Fibroblast of pulmonary artery (primary cell): ENCODE results near the gene ZNF485.
"Not testable (repeated sequence)": the region's sequence is repeated elsewhere in the genome, so short reads cannot be mapped to it uniquely, and the experiment has no call there.

Experiments used
- DNase-seq: peaks from one replicate; pipeline ENCODE4 v3.0.0-alpha.2; 2010; ENCODE audit warnings: low read depth
- H3K4me3 ChIP-seq: replicated peaks from 2 replicates; pipeline ENCODE4 v1.5.1; 2011; ENCODE audit warnings: low read depth, mild to moderate bottlenecking, control low read depth, low read length, moderate library complexity
- TF ChIP-seq, protein P1 (sequence below): IDR thresholded peaks from 2 replicates; pipeline ENCODE4 v1.5.1; 2011; ENCODE audit warnings: mild to moderate bottlenecking, control low read depth, low read length, inconsistent platforms; ENCODE audit errors: missing control alignments

ZNF485 gene

DNA sequence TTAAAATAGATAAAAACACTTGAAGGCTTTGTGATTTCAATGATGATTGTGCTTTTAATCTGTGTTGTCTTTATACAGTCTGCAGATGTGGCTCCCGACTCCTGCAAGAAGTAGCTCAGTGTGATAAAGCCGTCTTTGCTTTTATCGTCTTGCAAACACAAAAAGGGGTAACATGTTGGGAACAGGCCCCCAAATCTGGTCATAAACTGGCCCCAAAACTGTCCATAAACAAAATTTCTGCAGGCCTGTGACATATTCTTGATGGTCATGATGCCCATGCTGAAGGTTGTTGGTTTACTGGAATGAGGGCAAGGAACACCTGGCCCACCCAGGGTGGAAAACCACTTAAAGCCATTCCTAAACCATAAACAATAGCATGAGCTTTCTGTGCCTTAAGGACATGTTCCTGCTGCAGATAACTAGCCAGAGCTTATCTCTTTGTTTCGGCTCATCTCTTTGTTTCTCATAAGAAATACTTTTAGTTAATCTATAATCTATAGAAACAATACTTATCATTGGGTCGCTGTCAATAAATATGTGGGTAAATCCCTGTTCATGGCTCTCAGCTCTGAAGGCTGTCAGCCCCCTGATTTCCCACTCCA lies 14.8 kb upstream of the ZNF485 start:
- TF ChIP-seq, protein P1, sequence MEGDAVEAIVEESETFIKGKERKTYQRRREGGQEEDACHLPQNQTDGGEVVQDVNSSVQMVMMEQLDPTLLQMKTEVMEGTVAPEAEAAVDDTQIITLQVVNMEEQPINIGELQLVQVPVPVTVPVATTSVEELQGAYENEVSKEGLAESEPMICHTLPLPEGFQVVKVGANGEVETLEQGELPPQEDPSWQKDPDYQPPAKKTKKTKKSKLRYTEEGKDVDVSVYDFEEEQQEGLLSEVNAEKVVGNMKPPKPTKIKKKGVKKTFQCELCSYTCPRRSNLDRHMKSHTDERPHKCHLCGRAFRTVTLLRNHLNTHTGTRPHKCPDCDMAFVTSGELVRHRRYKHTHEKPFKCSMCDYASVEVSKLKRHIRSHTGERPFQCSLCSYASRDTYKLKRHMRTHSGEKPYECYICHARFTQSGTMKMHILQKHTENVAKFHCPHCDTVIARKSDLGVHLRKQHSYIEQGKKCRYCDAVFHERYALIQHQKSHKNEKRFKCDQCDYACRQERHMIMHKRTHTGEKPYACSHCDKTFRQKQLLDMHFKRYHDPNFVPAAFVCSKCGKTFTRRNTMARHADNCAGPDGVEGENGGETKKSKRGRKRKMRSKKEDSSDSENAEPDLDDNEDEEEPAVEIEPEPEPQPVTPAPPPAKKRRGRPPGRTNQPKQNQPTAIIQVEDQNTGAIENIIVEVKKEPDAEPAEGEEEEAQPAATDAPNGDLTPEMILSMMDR = no peak
- no peak for DNase-seq
- no peak overlapping the region for H3K4me3 ChIP-seq

DNA sequence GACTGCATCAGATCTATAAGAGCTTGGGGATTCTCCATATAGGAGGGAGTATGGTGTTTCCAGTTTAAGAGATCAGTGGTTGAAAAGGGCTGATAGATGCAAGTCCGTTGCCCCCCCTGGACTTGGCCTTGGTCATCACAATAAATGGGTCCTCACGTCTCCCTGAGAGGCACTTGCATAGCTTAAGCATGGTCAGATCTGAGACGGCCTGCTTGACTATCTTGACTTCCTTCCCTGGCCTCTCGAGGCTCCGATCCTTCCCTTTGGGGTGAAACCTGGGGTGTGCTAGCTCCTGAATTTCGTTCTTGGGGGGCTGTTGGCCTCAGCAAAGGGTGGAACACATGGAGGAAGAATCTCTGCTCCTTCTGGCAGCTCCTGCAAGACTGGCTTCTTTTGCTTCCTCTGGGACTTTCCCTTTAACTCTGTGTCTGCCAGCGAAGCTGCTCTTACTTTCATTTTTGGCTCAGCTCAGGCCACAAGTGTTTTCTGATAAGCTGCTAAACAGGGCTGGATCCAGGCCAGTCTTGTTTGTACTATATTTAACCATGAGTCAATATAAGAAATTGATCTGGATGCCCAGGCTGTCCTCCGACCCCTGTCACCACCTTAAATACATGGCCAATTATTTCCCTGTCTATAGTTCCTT lies 11.2 kb upstream of the ZNF485 start:
- peak overlapping the region; percentile 20 for H3K4me3 ChIP-seq
- TF ChIP-seq, protein P1 = no peak
- peak; percentile 56 for DNase-seq

DNA sequence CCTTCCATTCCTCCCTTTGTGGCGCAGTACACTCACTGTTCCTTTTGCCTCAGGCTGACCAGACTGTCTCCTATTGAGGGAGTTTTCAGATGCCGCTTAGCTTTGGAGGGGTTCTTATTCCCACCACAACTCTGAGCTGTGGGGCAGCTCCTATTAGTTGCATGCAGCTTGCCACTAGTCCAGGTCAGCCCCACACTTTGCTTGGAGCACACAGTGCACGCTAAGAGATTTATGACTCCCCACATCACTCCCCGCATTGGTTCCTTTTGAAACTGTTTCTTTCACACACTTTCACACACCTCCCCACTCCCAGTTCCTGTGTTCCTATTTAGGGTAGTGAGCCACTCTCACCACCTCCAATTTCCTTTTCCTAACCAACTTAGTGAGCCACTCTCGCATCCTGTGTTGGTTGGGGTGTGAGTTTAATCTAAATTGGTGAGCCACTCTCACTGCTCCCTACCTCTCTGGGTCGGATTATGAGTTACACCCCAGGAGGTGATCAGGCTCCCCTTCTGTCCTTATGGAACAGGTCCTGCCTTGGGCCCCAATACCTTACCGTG lies 10.4 kb upstream of the ZNF485 start:
- DNase-seq = no peak
- TF ChIP-seq, protein P1 = no peak
- no peak overlapping the region for H3K4me3 ChIP-seq

DNA sequence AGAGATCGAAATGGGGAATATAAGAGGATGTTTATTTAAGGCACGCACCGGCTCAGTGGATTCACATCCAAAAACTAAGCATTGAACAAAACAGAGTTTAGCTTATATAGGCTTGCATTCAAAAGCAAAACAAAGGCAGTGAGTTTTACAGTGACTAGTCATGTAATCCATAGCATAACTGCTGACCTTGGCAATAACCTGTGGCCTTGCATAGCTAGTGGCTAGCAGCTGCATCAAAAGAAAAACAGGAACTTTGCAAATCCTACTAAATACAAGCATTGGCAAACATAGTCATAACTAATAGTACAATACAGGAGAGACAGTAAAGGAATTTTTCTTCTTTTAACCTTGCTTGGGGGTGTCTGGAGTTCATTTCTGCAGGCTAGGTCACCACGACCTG lies 9.7 kb upstream of the ZNF485 start:
- no peak overlapping the region for H3K4me3 ChIP-seq
- no peak for DNase-seq
- TF ChIP-seq, protein P1 = no peak

DNA sequence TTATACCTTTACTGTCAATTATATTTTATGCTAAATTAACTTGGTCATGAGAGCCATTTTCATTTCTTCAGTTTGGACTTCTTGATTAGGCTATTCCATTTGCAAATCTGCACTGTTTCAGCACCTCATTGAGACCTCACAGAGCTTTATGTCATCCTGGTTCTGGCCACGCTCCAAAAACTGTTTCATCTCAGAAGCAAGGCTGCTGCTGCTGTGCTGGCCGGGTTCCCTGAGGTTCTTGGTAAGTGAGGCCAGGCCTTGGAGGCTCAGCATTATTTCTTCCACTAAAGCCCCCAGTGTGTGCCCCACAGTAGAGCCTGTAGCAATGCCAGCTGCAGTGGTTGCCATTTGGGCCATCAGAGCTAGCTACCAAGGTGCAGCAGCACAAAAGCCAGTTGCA lies 7.8 kb upstream of the ZNF485 start:
- TF ChIP-seq, protein P1 = no peak
- H3K4me3 ChIP-seq = no peak overlapping the region
- peak; percentile 59 for DNase-seq

DNA sequence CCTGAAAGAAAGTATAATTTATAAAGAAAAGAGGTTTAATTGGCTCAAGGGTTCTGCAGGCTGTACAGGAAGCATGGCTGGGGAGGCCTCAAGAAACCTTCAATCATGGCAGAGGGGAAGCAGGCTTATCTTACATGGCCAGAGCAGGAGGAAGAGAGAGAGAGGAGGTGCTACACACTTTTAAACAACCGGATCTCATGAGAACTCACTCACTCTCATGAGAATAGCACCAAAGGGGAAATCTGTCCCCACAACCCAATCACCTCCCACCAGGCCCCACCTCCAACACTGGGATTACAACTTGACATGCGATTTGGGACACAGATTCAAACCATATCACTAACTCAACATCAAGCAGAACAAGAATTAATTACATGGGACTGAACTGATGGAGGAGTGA lies 6.9 kb upstream of the ZNF485 start:
- H3K4me3 ChIP-seq = no peak overlapping the region
- TF ChIP-seq, protein P1 = no peak
- DNase-seq = no peak

DNA sequence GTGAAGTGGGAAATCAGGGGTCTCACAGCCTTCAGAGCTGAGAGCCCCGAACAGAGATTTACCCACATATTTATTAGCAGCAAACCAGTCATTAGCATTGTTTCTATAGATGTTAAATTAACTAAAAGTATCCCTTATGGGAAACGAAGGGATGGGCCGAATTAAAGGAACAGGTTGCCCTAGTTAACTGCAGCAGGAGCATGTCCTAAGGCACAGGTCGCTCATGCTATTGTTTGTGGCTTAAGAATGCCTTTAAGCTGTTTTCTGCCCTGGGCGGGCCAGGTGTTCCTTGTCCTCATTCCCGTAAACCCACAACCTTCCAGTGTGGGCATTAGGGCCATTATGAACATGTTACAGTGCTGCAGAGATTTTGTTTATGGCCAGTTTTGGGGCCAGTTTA lies 4.7 kb upstream of the ZNF485 start:
- not testable (repeated sequence) for DNase-seq, H3K4me3 ChIP-seq
